ENCODE results near the gene TNFRSF4. TPM values are rescaled to one million over a fixed set of nuclear protein-coding genes. Genes with fewer than 3 reads are reported as not detected.

Gene TNFRSF4
- total and polyA plus RNA-seq, 2 of the 13 experiments (the other 11 are each of a cell fraction or from before 2014, with no cell fraction given), result not detected

DNA sequence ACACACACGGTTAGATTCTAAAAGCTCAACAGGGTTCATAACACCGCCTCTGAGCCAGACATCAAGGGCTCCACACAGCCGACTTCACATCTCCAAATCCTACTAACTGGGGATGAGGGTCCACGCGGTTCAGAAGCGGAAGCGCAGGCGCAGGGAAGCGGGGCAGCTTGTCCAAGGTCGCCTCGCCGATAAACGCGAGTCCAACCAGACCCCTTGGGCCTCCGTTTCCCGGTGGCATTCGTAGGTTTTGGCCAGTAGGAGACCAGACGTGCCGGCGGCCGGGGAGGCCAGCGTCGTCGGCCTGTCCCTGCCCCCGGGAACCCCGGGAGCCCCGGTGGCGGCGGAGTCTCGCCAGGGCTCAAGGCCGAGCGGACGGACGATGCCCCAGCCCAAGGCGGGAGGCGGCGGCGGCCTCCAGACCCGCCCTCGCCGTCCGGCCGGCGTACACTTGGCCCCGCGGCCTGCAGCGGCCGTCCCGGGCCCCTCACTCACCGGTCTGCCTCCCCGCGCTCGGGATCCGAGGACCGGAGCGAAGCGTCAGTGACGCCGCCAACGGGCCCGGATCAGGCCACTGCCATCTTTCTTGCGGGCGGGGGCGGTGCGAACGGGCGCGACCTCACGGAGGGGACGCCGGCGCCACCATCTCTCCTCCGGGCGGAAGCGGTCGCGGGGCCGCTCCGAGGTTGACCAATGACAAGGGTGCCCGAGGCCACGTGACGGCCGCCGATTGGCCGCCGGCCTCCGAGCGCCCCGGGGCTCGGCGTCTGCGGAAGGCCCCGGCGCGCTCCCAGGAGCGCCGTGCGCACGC, 17.7 kb upstream of the TNFRSF4 start, which contains the start of gene SDF4 (continued):
- TF ChIP-seq, protein P1, sequence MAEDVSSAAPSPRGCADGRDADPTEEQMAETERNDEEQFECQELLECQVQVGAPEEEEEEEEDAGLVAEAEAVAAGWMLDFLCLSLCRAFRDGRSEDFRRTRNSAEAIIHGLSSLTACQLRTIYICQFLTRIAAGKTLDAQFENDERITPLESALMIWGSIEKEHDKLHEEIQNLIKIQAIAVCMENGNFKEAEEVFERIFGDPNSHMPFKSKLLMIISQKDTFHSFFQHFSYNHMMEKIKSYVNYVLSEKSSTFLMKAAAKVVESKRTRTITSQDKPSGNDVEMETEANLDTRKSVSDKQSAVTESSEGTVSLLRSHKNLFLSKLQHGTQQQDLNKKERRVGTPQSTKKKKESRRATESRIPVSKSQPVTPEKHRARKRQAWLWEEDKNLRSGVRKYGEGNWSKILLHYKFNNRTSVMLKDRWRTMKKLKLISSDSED (CRISPR knock-in tag; IDR thresholded peaks at IDR 0.05), result no peak
- peak; percentile 90 for TF ChIP-seq NFYC (CRISPR knock-in tag; IDR thresholded peaks at IDR 0.05)
- TF ChIP-seq, protein P2, sequence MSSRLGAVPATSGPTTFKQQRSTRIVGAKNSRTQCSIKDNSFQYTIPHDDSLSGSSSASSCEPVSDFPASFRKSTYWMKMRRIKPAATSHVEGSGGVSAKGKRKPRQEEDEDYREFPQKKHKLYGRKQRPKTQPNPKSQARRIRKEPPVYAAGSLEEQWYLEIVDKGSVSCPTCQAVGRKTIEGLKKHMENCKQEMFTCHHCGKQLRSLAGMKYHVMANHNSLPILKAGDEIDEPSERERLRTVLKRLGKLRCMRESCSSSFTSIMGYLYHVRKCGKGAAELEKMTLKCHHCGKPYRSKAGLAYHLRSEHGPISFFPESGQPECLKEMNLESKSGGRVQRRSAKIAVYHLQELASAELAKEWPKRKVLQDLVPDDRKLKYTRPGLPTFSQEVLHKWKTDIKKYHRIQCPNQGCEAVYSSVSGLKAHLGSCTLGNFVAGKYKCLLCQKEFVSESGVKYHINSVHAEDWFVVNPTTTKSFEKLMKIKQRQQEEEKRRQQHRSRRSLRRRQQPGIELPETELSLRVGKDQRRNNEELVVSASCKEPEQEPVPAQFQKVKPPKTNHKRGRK (CRISPR knock-in tag; IDR thresholded peaks at IDR 0.05), result no peak
- no peak for TF ChIP-seq MZF1 (CRISPR knock-in tag; IDR thresholded peaks at IDR 0.05; ENCODE audit: borderline replicate concordance)
- TF ChIP-seq, protein P3, sequence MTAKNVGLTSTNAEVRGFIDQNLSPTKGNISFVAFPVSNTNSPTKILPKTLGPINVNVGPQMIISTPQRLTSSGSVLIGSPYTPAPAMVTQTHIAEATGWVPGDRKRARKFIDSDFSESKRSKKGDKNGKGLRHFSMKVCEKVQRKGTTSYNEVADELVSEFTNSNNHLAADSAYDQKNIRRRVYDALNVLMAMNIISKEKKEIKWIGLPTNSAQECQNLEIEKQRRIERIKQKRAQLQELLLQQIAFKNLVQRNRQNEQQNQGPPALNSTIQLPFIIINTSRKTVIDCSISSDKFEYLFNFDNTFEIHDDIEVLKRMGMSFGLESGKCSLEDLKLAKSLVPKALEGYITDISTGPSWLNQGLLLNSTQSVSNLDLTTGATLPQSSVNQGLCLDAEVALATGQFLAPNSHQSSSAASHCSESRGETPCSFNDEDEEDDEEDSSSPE (CRISPR knock-in tag; IDR thresholded peaks at IDR 0.05), result peak; percentile 43; the same call in 1 of the 2 replicates
- peak; percentile 93 for TF ChIP-seq THAP11 (CRISPR knock-in tag; IDR thresholded peaks at IDR 0.05)
- TF ChIP-seq ZNF274 (CRISPR knock-in tag; IDR thresholded peaks at IDR 0.05), result peak; percentile 82; the same call in 1 of the 2 replicates
- TF ChIP-seq ZBTB42 (CRISPR knock-in tag; IDR thresholded peaks at IDR 0.05), result peak; percentile 64; the same call in 1 of the 2 replicates
- 0 out of 2 replicates have a peak, but pooled peaks have one; percentile 57 for TF ChIP-seq CBFB (CRISPR knock-in tag; IDR thresholded peaks at IDR 0.05)
- TF ChIP-seq, protein P4, sequence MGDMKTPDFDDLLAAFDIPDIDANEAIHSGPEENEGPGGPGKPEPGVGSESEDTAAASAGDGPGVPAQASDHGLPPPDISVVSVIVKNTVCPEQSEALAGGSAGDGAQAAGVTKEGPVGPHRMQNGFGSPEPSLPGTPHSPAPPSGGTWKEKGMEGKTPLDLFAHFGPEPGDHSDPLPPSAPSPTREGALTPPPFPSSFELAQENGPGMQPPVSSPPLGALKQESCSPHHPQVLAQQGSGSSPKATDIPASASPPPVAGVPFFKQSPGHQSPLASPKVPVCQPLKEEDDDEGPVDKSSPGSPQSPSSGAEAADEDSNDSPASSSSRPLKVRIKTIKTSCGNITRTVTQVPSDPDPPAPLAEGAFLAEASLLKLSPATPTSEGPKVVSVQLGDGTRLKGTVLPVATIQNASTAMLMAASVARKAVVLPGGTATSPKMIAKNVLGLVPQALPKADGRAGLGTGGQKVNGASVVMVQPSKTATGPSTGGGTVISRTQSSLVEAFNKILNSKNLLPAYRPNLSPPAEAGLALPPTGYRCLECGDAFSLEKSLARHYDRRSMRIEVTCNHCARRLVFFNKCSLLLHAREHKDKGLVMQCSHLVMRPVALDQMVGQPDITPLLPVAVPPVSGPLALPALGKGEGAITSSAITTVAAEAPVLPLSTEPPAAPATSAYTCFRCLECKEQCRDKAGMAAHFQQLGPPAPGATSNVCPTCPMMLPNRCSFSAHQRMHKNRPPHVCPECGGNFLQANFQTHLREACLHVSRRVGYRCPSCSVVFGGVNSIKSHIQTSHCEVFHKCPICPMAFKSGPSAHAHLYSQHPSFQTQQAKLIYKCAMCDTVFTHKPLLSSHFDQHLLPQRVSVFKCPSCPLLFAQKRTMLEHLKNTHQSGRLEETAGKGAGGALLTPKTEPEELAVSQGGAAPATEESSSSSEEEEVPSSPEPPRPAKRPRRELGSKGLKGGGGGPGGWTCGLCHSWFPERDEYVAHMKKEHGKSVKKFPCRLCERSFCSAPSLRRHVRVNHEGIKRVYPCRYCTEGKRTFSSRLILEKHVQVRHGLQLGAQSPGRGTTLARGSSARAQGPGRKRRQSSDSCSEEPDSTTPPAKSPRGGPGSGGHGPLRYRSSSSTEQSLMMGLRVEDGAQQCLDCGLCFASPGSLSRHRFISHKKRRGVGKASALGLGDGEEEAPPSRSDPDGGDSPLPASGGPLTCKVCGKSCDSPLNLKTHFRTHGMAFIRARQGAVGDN (CRISPR knock-in tag; IDR thresholded peaks at IDR 0.05), result peak; percentile 90
- peak; percentile 56; the same call in 1 of the 2 replicates for TF ChIP-seq ZNF543 (CRISPR knock-in tag; IDR thresholded peaks at IDR 0.05)
- TF ChIP-seq TARDBP (CRISPR knock-in tag; IDR thresholded peaks at IDR 0.05), result peak; percentile 44; the same call in 1 of the 2 replicates
- TF ChIP-seq PAF1 (CRISPR knock-in tag; IDR thresholded peaks at IDR 0.05), result no peak
- no peak; the same call in 1 of the 2 replicates for TF ChIP-seq ZNF775 (CRISPR knock-in tag; IDR thresholded peaks at IDR 0.05; ENCODE audit: borderline replicate concordance)
- TF ChIP-seq, protein P5, sequence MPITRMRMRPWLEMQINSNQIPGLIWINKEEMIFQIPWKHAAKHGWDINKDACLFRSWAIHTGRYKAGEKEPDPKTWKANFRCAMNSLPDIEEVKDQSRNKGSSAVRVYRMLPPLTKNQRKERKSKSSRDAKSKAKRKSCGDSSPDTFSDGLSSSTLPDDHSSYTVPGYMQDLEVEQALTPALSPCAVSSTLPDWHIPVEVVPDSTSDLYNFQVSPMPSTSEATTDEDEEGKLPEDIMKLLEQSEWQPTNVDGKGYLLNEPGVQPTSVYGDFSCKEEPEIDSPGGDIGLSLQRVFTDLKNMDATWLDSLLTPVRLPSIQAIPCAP (CRISPR knock-in tag; IDR thresholded peaks at IDR 0.05; ENCODE audit: low read depth), result no peak
- TF ChIP-seq KLF12 (CRISPR knock-in tag; IDR thresholded peaks at IDR 0.05; ENCODE audit: borderline replicate concordance), result peak; percentile 42; the same call in 1 of the 2 replicates
- TF ChIP-seq ETV5 (CRISPR knock-in tag; IDR thresholded peaks at IDR 0.05; ENCODE audit: borderline replicate concordance), result peak; percentile 54
